AG08396 (cell line): Measurements from ENCODE around the gene KDM6A.
"Not testable (repeated sequence)": the region's sequence is repeated elsewhere in the genome, so short reads cannot be mapped to it uniquely, and the experiment has no call there.

Source experiments
- DNase-seq: peaks from one replicate; pipeline ENCODE4 v3.0.0; 2012; ENCODE audit warnings: low spot score, mixed read lengths

The KDM6A gene

GRCh38 chrX:44889824-44890223 lies 16.8 kb downstream of the KDM6A start:
- no peak for DNase-seq

- DNase-seq: no peak
Measured at GRCh38 chrX:44890247-44890646, 17.3 kb downstream of the KDM6A start.

- DNase-seq: not testable (repeated sequence)
Measured at GRCh38 chrX:44890687-44891086, 17.7 kb downstream of the KDM6A start.

GRCh38 chrX:44891642-44892041 lies 18.7 kb downstream of the KDM6A start:
- DNase-seq: no peak

GRCh38 chrX:44896876-44897186 lies 23.8 kb downstream of the KDM6A start:
- no peak for DNase-seq

- DNase-seq: no peak
Measured at GRCh38 chrX:44897539-44897938, 24.6 kb downstream of the KDM6A start.

GRCh38 chrX:44898411-44899221 lies 25.6 kb downstream of the KDM6A start:
- DNase-seq: no peak

GRCh38 chrX:44899946-44900345 lies 27.0 kb downstream of the KDM6A start:
- DNase-seq: no peak

GRCh38 chrX:44903107-44903506 lies 30.1 kb downstream of the KDM6A start:
- peak; percentile 21 for DNase-seq

GRCh38 chrX:44903830-44904530 lies 31.0 kb downstream of the KDM6A start:
- DNase-seq: no peak

GRCh38 chrX:44904542-44905115 lies 31.6 kb downstream of the KDM6A start:
- no peak for DNase-seq

GRCh38 chrX:44906041-44906440 lies 33.1 kb downstream of the KDM6A start:
- DNase-seq: no peak

- no peak for DNase-seq
Measured at GRCh38 chrX:44906542-44906941, 33.6 kb downstream of the KDM6A start.

GRCh38 chrX:44908153-44908552 lies 35.2 kb downstream of the KDM6A start:
- no peak for DNase-seq

GRCh38 chrX:44908827-44909226 lies 35.8 kb downstream of the KDM6A start:
- DNase-seq: no peak

- not testable (repeated sequence) for DNase-seq
Measured at GRCh38 chrX:44910508-44910907, 37.5 kb downstream of the KDM6A start.

GRCh38 chrX:44911074-44911600 lies 38.1 kb downstream of the KDM6A start:
- not testable (repeated sequence) for DNase-seq

- no peak for DNase-seq
Measured at GRCh38 chrX:44913656-44914531, 40.9 kb downstream of the KDM6A start.

- peak; percentile 47 for DNase-seq
Measured at GRCh38 chrX:44914532-44915198, 41.7 kb downstream of the KDM6A start.

- no peak for DNase-seq
Measured at GRCh38 chrX:44915361-44915868, 42.4 kb downstream of the KDM6A start.

- no peak for DNase-seq
Measured at GRCh38 chrX:44918722-44919121, 45.7 kb downstream of the KDM6A start.
